SH-SY5Y (cell line): ENCODE results near the gene FAM229B.

Source experiments
- GATA2 ChIP-seq: IDR thresholded peaks from 2 replicates; pipeline ENCODE4 v1.6.1; 2011; ENCODE audit warnings: mild to moderate bottlenecking, low read depth, low read length
- GATA3 ChIP-seq: IDR thresholded peaks from 2 replicates; pipeline ENCODE4 v1.6.1; 2011; ENCODE audit warnings: low read depth, mild to moderate bottlenecking, low read length, moderate library complexity

DNA sequence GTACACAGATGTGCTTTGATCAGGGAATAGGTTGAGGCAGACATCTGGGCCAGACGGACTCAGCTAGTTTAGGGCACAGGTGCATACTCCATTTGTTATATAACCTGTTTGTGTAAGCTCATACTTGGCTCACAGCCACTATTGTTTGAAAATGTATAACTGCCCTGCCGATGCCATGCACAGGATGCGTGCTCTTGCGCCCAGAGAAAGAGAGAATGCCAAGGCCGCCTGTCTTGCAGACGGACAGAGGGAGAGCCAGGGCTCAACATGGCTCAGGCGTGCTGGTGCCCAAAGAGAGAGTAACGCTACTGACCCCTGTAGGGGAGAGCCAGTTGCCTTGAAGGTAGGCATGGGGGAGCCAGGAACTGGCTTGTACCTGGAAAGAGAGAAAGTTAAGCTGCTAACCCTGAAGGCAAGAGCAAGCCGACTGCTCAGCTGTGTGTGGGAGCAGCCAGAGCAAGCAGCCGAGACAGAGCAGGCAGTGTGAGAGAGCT is 57.7 kb downstream of the FAM229B start:
- TF ChIP-seq GATA2 (no peak), GATA3 (no peak)
